Neural cell (in vitro differentiated cells): ENCODE data around the gene PFKL. TPM values are rescaled to one million over a fixed set of nuclear protein-coding genes. Genes with fewer than 3 reads are reported as not detected.

Source experiments
- H2AFZ ChIP-seq: fragments of 200-600, 300-800 bp; sonication (generic), shearing (Covaris generic); 2 replicates; pipeline ENCODE4 v1.6.0; 2014; ENCODE audit warnings: low read depth, mild to moderate bottlenecking, antibody characterized with exemption, low read length, moderate library complexity
- H3F3A ChIP-seq: fragments of 200-600 bp; shearing (Covaris generic); 2 replicates; pipeline ENCODE4 v1.6.1; 2016; ENCODE audit warnings: mild to moderate bottlenecking, moderate library complexity, mixed read lengths, antibody characterized with exemption, low read length; ENCODE audit not compliant: insufficient read depth, poor library complexity, severe bottlenecking
- H3K27ac ChIP-seq: fragments of 200-600, 300-800 bp; sonication (generic), shearing (Covaris generic); 2 replicates; pipeline ENCODE4 v1.5.1; 2014; ENCODE audit warnings: mild to moderate bottlenecking, low read length, moderate library complexity
- H3K27me3 ChIP-seq: fragments of 300-800, 200-600 bp; sonication (generic), shearing (Covaris generic); 2 replicates; pipeline ENCODE4 v1.6.0; 2014; ENCODE audit warnings: mild to moderate bottlenecking, low read depth, low read length, moderate library complexity; ENCODE audit not compliant: insufficient read depth
- H3K36me3 ChIP-seq: fragments of 300-800, 200-600 bp; sonication (generic), shearing (Covaris generic); 2 replicates; pipeline ENCODE4 v1.5.1; 2014; ENCODE audit warnings: mild to moderate bottlenecking, antibody characterized with exemption, low read length, moderate library complexity; ENCODE audit not compliant: insufficient read depth
- H3K4me2 ChIP-seq: fragments of 300-800, 200-600 bp; sonication (generic), shearing (Covaris generic); 2 replicates; pipeline ENCODE4 v1.6.0; 2014; ENCODE audit warnings: mild to moderate bottlenecking, low read length
- H3K4me3 ChIP-seq: fragments of 300-800, 200-600 bp; sonication (generic), shearing (Covaris generic); 2 replicates; pipeline ENCODE4 v1.5.1; 2014; ENCODE audit warnings: mild to moderate bottlenecking, low read length, moderate library complexity
- H3K79me2 ChIP-seq: fragments of 200-600 bp; shearing (Covaris generic); replicated peaks from 2 replicates; pipeline ENCODE4 v1.6.0; 2014; ENCODE audit warnings: mild to moderate bottlenecking, low read length, moderate library complexity; ENCODE audit not compliant: insufficient read depth
- H3K9ac ChIP-seq: fragments of 300-800, 200-600 bp; sonication (generic), shearing (Covaris generic); 2 replicates; pipeline ENCODE4 v1.6.1; 2016; ENCODE audit warnings: mild to moderate bottlenecking, low read length, mixed read lengths
- H3K9me2 ChIP-seq: fragments of 200-600 bp; shearing (Covaris generic); 2 replicates; pipeline ENCODE4 v1.6.1; 2016; ENCODE audit warnings: mild to moderate bottlenecking, low read length, mixed read lengths; ENCODE audit not compliant: insufficient read depth
- H3K9me3 ChIP-seq: fragments of 200-600, 300-800 bp; sonication (generic), shearing (Covaris generic); 2 replicates; pipeline ENCODE4 v1.6.1; 2016; ENCODE audit warnings: mild to moderate bottlenecking, mixed run types, low read length, moderate library complexity, mixed read lengths
- H4K20me1 ChIP-seq: fragments of 200-600 bp; shearing (Covaris generic); 2 replicates; pipeline ENCODE4 v1.6.1; 2016; ENCODE audit warnings: mild to moderate bottlenecking, mixed run types; ENCODE audit not compliant: insufficient read depth
- CTCF ChIP-seq: fragments of 450-650 bp; IDR thresholded peaks from 2 replicates; pipeline ENCODE4 v1.5.1; 2014; ENCODE audit warnings: antibody characterized with exemption, mild to moderate bottlenecking, moderate library complexity; ENCODE audit not compliant: poor library complexity, severe bottlenecking
- EP300 ChIP-seq: fragments of 450-650 bp; conservative IDR thresholded peaks from 2 replicates; pipeline ENCODE4 v1.6.1; 2014; ENCODE audit warnings: antibody characterized with exemption, mild to moderate bottlenecking, moderate library complexity; ENCODE audit not compliant: poor library complexity, severe bottlenecking
- EZH2 ChIP-seq: fragments of 200-600, 300-800 bp; shearing (Covaris generic), sonication (generic); IDR thresholded peaks from 2 replicates; pipeline ENCODE4 v1.6.1; 2014; ENCODE audit warnings: antibody characterized with exemption, low read length, borderline replicate concordance, mild to moderate bottlenecking; ENCODE audit not compliant: insufficient read depth, poor library complexity, severe bottlenecking
- MXI1 ChIP-seq: fragments of 450-650 bp; conservative IDR thresholded peaks from 2 replicates; pipeline ENCODE4 v1.6.1; 2014; ENCODE audit warnings: antibody characterized with exemption, mild to moderate bottlenecking; ENCODE audit not compliant: poor library complexity, severe bottlenecking
- POLR2AphosphoS5 ChIP-seq: IDR thresholded peaks from 2 replicates; pipeline ENCODE4 v1.6.1; 2012
- RAD21 ChIP-seq: fragments of 450-650 bp; conservative IDR thresholded peaks from 2 replicates; pipeline ENCODE4 v1.6.1; 2014; ENCODE audit warnings: antibody characterized with exemption, mild to moderate bottlenecking, moderate library complexity
- REST ChIP-seq: IDR thresholded peaks from 2 replicates; pipeline ENCODE4 v1.6.1; 2012; ENCODE audit warnings: borderline replicate concordance
- SMC3 ChIP-seq: fragments of 450-650 bp; conservative IDR thresholded peaks from 2 replicates; pipeline ENCODE4 v1.6.1; 2014; ENCODE audit warnings: antibody characterized with exemption, mild to moderate bottlenecking, moderate library complexity; ENCODE audit not compliant: poor library complexity
- TAF1 ChIP-seq: IDR thresholded peaks from 2 replicates; pipeline ENCODE4 v1.6.1; 2012; ENCODE audit warnings: low read depth
- polyA plus RNA-seq: library from polyadenylated mRNA; depleted of rRNA; stranded (reverse); fragments of >200 nt; gene quantifications from 2 replicates; pipeline ENCODE4 v1.2.3, GENCODE V29; 2014

PFKL gene
- polyA plus RNA-seq, 1 donor from 2014 or later: 79.6 TPM

- H3F3A ChIP-seq: no peaks in the 10 kb centered on the region
- no peaks in the 10 kb centered on the region for H3K9me2 ChIP-seq
- no peaks in the 10 kb centered on the region for H3K79me2 ChIP-seq
- no peak overlapping the region for H3K27ac ChIP-seq
- TF ChIP-seq REST: no peak
- TF ChIP-seq SMC3: no peak
- TF ChIP-seq TAF1: no peak
- no peak for TF ChIP-seq RAD21
- no peak for TF ChIP-seq EZH2
- no peak for TF ChIP-seq EP300
- TF ChIP-seq MXI1: no peak
- H3K4me2 ChIP-seq: no peak overlapping the region
- no peaks in the 10 kb centered on the region for H3K36me3 ChIP-seq
- H3K9ac ChIP-seq: no peak overlapping the region
- no peaks in the 10 kb centered on the region for H4K20me1 ChIP-seq
- H3K4me3 ChIP-seq: no peak overlapping the region
- no peaks in the 10 kb centered on the region for H3K9me3 ChIP-seq
- no peak overlapping the region for H2AFZ ChIP-seq
- H3K27me3 ChIP-seq: peaks cover 13% of the 10 kb centered on the region
Measured at GRCh38 chr21:44286716-44287632, 12.9 kb upstream of the PFKL start.

- no peaks in the 10 kb centered on the region for H3F3A ChIP-seq
- no peaks in the 10 kb centered on the region for H3K36me3 ChIP-seq
- no peak overlapping the region for H3K9ac ChIP-seq
- H3K9me3 ChIP-seq: no peaks in the 10 kb centered on the region
- H3K9me2 ChIP-seq: no peaks in the 10 kb centered on the region
- H3K79me2 ChIP-seq: no peaks in the 10 kb centered on the region
- TF ChIP-seq POLR2AphosphoS5 (no peak), CTCF (no peak)
- no peak overlapping the region for H3K4me3 ChIP-seq
- peaks cover 13% of the 10 kb centered on the region for H3K27me3 ChIP-seq
- no peak overlapping the region for H2AFZ ChIP-seq
- no peaks in the 10 kb centered on the region for H4K20me1 ChIP-seq
- H3K4me2 ChIP-seq: no peak overlapping the region
- H3K27ac ChIP-seq: no peak overlapping the region
Measured at GRCh38 chr21:44288251-44289110, 11.4 kb upstream of the PFKL start.
